Thyroid gland (tissue), 4 donors: Measurements from ENCODE around the gene SHE.

Experiments
- POLR2A ChIP-seq, 2 donors: fragments of 450-650 bp; IDR thresholded peaks; one replicate each; pipeline ENCODE4 v1.6.1; 2017; ENCODE audit warnings: antibody characterized with exemption in 2 of 2, mild to moderate bottlenecking in 2 of 2, moderate library complexity in 1 of 2
- TF ChIP-seq, protein P1 (sequence below), 6 experiments: fragments of 200-600 bp in 3 of 6; fragments of 450-650 bp in 3 of 6; sonication (generic) in 3 of 6; IDR thresholded peaks; one replicate each; pipeline ENCODE4 v1.5.1; 2016 to 2019; ENCODE audit warnings: antibody characterized with exemption in 6 of 6, mild to moderate bottlenecking in 2 of 6, inconsistent platforms in 1 of 6, moderate library complexity in 1 of 6

GRCh38 chr1:154485106-154485505 is 17.1 kb downstream of the SHE start:
- TF ChIP-seq, protein P1, sequence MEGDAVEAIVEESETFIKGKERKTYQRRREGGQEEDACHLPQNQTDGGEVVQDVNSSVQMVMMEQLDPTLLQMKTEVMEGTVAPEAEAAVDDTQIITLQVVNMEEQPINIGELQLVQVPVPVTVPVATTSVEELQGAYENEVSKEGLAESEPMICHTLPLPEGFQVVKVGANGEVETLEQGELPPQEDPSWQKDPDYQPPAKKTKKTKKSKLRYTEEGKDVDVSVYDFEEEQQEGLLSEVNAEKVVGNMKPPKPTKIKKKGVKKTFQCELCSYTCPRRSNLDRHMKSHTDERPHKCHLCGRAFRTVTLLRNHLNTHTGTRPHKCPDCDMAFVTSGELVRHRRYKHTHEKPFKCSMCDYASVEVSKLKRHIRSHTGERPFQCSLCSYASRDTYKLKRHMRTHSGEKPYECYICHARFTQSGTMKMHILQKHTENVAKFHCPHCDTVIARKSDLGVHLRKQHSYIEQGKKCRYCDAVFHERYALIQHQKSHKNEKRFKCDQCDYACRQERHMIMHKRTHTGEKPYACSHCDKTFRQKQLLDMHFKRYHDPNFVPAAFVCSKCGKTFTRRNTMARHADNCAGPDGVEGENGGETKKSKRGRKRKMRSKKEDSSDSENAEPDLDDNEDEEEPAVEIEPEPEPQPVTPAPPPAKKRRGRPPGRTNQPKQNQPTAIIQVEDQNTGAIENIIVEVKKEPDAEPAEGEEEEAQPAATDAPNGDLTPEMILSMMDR (IDR thresholded peaks at IDR 0.05), result no peak
- no peak for TF ChIP-seq POLR2A (IDR thresholded peaks at IDR 0.05)
